ENCODE data around the gene AHI1.
A peak's percentile ranks its signal among the peaks of the same experiment; 100 is the strongest.

The AHI1 gene

GRCh38 chr6:135497412-135498184, at the start of gene AHI1 (continued):
- TF ChIP-seq ZNF561 (tag by site-specific recombination; IDR thresholded peaks at IDR 0.05; ENCODE audit: borderline replicate concordance): peak; percentile 60; the same call in 1 of the 2 replicates
- no peak for TF ChIP-seq HOXA7 (CRISPR knock-in tag; IDR thresholded peaks at IDR 0.05; ENCODE audit: borderline replicate concordance)
- TF ChIP-seq TCF7L2 (IDR thresholded peaks at IDR 0.05; ENCODE audit: borderline replicate concordance, low read depth, low read length): no peak
- TF ChIP-seq ZNF169 (tag by site-specific recombination; IDR thresholded peaks at IDR 0.05): no peak
- TF ChIP-seq ZNF292 (tag by site-specific recombination; IDR thresholded peaks at IDR 0.05; ENCODE audit: borderline replicate concordance, low read depth): no peak
- no peak for TF ChIP-seq ZNF184 (tag by site-specific recombination; IDR thresholded peaks at IDR 0.05)
- TF ChIP-seq ZNF426 (tag by site-specific recombination; IDR thresholded peaks at IDR 0.05): no peak
- TF ChIP-seq ZNF121 (tag by site-specific recombination; IDR thresholded peaks at IDR 0.05): 0 out of 2 replicates have a peak, but pooled peaks have one; percentile 8
- TF ChIP-seq ZSCAN16 (tag by site-specific recombination; IDR thresholded peaks at IDR 0.05): no peak
- TF ChIP-seq ZSCAN4 (tag by site-specific recombination; IDR thresholded peaks at IDR 0.05): 0 out of 2 replicates have a peak, but pooled peaks have one; percentile 3
- no peak for TF ChIP-seq ZNF621 (tag by site-specific recombination; IDR thresholded peaks at IDR 0.05)
- no peak for TF ChIP-seq ZNF146 (tag by site-specific recombination; IDR thresholded peaks at IDR 0.05)
- peak; percentile 56; the same call in 1 of the 2 replicates for TF ChIP-seq KLF9 (tag by site-specific recombination; IDR thresholded peaks at IDR 0.05; ENCODE audit: low read depth)
- peak; percentile 75 for TF ChIP-seq INSM2 (tag by site-specific recombination; IDR thresholded peaks at IDR 0.05)
- TF ChIP-seq ZNF26 (tag by site-specific recombination; IDR thresholded peaks at IDR 0.05): no peak
- TF ChIP-seq HOXD13 (CRISPR knock-in tag; IDR thresholded peaks at IDR 0.05; ENCODE audit: borderline replicate concordance): 0 out of 2 replicates have a peak, but pooled peaks have one; percentile 35
- no peak for TF ChIP-seq ZNF707 (tag by site-specific recombination; IDR thresholded peaks at IDR 0.05)
- peak; percentile 95 for TF ChIP-seq BCL11B (tag by site-specific recombination; IDR thresholded peaks at IDR 0.05; ENCODE audit: low read depth)
- peak; percentile 85 for TF ChIP-seq ZSCAN30 (tag by site-specific recombination; IDR thresholded peaks at IDR 0.05)
- peak; percentile 35; the same call in 1 of the 2 replicates for TF ChIP-seq FEZF1 (tag by site-specific recombination; IDR thresholded peaks at IDR 0.05)
- peak; percentile 98 for TF ChIP-seq ZNF335 (tag by site-specific recombination; conservative IDR thresholded peaks at IDR 0.05)
- peak; percentile 82 for TF ChIP-seq KLF17 (tag by site-specific recombination; IDR thresholded peaks at IDR 0.05)
- TF ChIP-seq ZBTB6 (tag by site-specific recombination; IDR thresholded peaks at IDR 0.05): peak; percentile 51; the same call in 1 of the 2 replicates
- no peak for TF ChIP-seq ZNF16 (tag by site-specific recombination; IDR thresholded peaks at IDR 0.05; ENCODE audit: low read depth)
- no peak for TF ChIP-seq ELK4 (IDR thresholded peaks at IDR 0.05; ENCODE audit: borderline replicate concordance, low read depth, low read length)
- no peak for TF ChIP-seq ZNF239 (tag by site-specific recombination; IDR thresholded peaks at IDR 0.05)
- no peak for TF ChIP-seq ZSCAN23 (tag by site-specific recombination; IDR thresholded peaks at IDR 0.05)
- TF ChIP-seq ZBTB20 (tag by site-specific recombination; IDR thresholded peaks at IDR 0.05): peak; percentile 86
- TF ChIP-seq ZNF600 (tag by site-specific recombination; IDR thresholded peaks at IDR 0.05): peak; percentile 94
- no peak for TF ChIP-seq ZNF560 (tag by site-specific recombination; IDR thresholded peaks at IDR 0.05; ENCODE audit: borderline replicate concordance)
- no peak; the same call in 1 of the 2 replicates for TF ChIP-seq ZSCAN18 (tag by site-specific recombination; IDR thresholded peaks at IDR 0.05)

Data from HEK293 (cell line).